MM.1S (cell line): ENCODE measurements around the gene SIM1.

Experiments used
- DNase-seq: peaks from one replicate; pipeline ENCODE4 v3.0.0-alpha.2; 2015
- H2AFZ ChIP-seq: fragments of 300-600 bp; sonication (generic); 2 replicates; pipeline ENCODE4 v1.6.0; 2016; ENCODE audit warnings: antibody characterized with exemption, low read length
- H3F3A ChIP-seq: fragments of 300-600 bp; sonication (generic); 2 replicates; pipeline ENCODE4 v1.6.1; 2016; ENCODE audit warnings: mild to moderate bottlenecking, antibody characterized with exemption, low read length, moderate library complexity, mixed read lengths; ENCODE audit not compliant: insufficient read depth
- H3K27ac ChIP-seq: fragments of 300-600 bp; sonication (generic); 2 replicates; pipeline ENCODE4 v1.5.1; 2016; ENCODE audit warnings: mild to moderate bottlenecking, low read length
- H3K27me3 ChIP-seq: fragments of 300-600 bp; sonication (generic); replicated peaks from 2 replicates; pipeline ENCODE4 v1.6.0; 2016; ENCODE audit warnings: low read length; ENCODE audit not compliant: insufficient read depth
- H3K36me3 ChIP-seq: fragments of 300-600 bp; sonication (generic); replicated peaks from 2 replicates; pipeline ENCODE4 v1.6.1; 2016; ENCODE audit warnings: mild to moderate bottlenecking, low read length, mixed read lengths; ENCODE audit not compliant: insufficient read depth
- H3K4me1 ChIP-seq: fragments of 300-600 bp; sonication (generic); 2 replicates; pipeline ENCODE4 v1.6.1; 2016; ENCODE audit warnings: low read length, mixed read lengths
- H3K4me2 ChIP-seq: fragments of 300-600 bp; sonication (generic); 2 replicates; pipeline ENCODE4 v1.6.0; 2016; ENCODE audit warnings: low read depth, low read length
- H3K4me3 ChIP-seq: fragments of 300-600 bp; sonication (generic); 2 replicates; pipeline ENCODE4 v1.5.1; 2016; ENCODE audit warnings: low read length, mixed read lengths
- H3K79me2 ChIP-seq: fragments of 300-600 bp; sonication (generic); 2 replicates; pipeline ENCODE4 v1.6.1; 2016; ENCODE audit warnings: mixed run types, low read length, mixed read lengths
- H3K9ac ChIP-seq: fragments of 300-600 bp; sonication (generic); 2 replicates; pipeline ENCODE4 v1.6.1; 2016; ENCODE audit warnings: low read length, mixed read lengths
- H3K9me2 ChIP-seq: fragments of 300-600 bp; sonication (generic); replicated peaks from 2 replicates; pipeline ENCODE4 v1.6.1; 2016; ENCODE audit warnings: mild to moderate bottlenecking, low read length, mixed read lengths; ENCODE audit not compliant: insufficient read depth
- H3K9me3 ChIP-seq: fragments of 300-600 bp; sonication (generic); replicated peaks from 2 replicates; pipeline ENCODE4 v1.6.1; 2016; ENCODE audit warnings: mild to moderate bottlenecking, low read length, mixed read lengths; ENCODE audit not compliant: insufficient read depth
- H4K20me1 ChIP-seq: fragments of 300-600 bp; sonication (generic); 2 replicates; pipeline ENCODE4 v1.6.1; 2016; ENCODE audit warnings: mild to moderate bottlenecking, low read length, moderate library complexity, mixed read lengths; ENCODE audit not compliant: insufficient read depth
- EZH2 ChIP-seq: fragments of 300-600 bp; sonication (generic); optimal IDR thresholded peaks from 2 replicates; pipeline ENCODE3; 2017; ENCODE audit warnings: low read depth, mild to moderate bottlenecking, antibody characterized with exemption, low read length, mixed read lengths
- EZH2phosphoT487 ChIP-seq: fragments of 300-600 bp; sonication (generic); IDR thresholded peaks from 2 replicates; pipeline ENCODE4 v1.6.1; 2018; ENCODE audit warnings: antibody characterized with exemption, low read length
- TF ChIP-seq, protein P1 (sequence below): fragments of 300-600 bp; sonication (generic); IDR thresholded peaks from 2 replicates; pipeline ENCODE4 v1.5.1; 2016; ENCODE audit warnings: antibody characterized with exemption, low read length, mixed read lengths

The SIM1 gene

DNA sequence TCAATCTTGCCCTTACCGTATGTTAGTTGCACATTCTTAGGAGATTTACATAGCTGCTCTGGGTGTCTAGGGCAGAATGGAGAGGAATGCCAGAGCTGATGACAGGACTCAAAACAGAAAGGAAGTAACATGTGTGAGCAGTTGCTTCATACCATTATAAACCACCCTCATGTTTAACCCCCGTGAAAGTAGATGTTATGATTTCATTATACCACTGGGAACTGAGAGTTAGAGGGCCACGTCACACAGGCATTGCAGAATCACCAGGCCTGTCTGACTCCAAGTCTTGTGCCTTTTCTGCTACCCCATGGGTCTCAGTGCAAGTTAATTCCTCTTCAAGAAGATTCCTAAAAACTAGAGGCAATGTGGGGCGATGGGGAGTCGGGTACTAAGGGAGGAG lies 23.5 kb upstream of the SIM1 start:
- H3K79me2 ChIP-seq: no peaks in the 10 kb centered on the region
- H3F3A ChIP-seq: no peaks in the 10 kb centered on the region
- no peaks in the 10 kb centered on the region for H3K9me3 ChIP-seq
- no peaks in the 10 kb centered on the region for H4K20me1 ChIP-seq
- H3K9ac ChIP-seq: no peak overlapping the region
- H3K27me3 ChIP-seq: no peaks in the 10 kb centered on the region
- H2AFZ ChIP-seq: no peak overlapping the region
- no peak for DNase-seq
- no peaks in the 10 kb centered on the region for H3K36me3 ChIP-seq
- TF ChIP-seq, protein P1, sequence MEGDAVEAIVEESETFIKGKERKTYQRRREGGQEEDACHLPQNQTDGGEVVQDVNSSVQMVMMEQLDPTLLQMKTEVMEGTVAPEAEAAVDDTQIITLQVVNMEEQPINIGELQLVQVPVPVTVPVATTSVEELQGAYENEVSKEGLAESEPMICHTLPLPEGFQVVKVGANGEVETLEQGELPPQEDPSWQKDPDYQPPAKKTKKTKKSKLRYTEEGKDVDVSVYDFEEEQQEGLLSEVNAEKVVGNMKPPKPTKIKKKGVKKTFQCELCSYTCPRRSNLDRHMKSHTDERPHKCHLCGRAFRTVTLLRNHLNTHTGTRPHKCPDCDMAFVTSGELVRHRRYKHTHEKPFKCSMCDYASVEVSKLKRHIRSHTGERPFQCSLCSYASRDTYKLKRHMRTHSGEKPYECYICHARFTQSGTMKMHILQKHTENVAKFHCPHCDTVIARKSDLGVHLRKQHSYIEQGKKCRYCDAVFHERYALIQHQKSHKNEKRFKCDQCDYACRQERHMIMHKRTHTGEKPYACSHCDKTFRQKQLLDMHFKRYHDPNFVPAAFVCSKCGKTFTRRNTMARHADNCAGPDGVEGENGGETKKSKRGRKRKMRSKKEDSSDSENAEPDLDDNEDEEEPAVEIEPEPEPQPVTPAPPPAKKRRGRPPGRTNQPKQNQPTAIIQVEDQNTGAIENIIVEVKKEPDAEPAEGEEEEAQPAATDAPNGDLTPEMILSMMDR: no peak
- no peak for TF ChIP-seq EZH2
- TF ChIP-seq EZH2phosphoT487: no peak
- no peak overlapping the region for H3K4me2 ChIP-seq
- no peak overlapping the region for H3K4me3 ChIP-seq
- no peaks in the 10 kb centered on the region for H3K4me1 ChIP-seq
- H3K27ac ChIP-seq: no peak overlapping the region
- no peaks in the 10 kb centered on the region for H3K9me2 ChIP-seq

DNA sequence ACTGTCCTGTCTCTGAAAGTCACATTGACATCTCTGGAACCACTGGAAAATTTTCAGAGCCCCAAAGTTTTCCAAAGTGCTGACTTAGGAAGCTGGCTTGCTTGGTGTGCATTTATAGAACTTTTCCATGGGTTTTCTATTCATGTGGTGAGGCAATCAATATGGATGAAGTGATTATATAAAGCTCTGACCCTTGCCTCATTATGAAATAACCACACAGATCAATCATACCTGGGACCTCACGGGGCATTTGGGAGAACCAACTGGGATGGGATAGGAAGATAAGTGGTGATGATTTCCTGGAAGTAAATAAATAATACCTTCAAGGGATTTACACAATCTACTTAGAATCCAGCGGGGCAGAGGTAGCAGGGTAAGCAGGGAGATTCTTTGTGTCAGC lies 22.9 kb upstream of the SIM1 start:
- no peak overlapping the region for H3K4me2 ChIP-seq
- H3K36me3 ChIP-seq: no peaks in the 10 kb centered on the region
- H3K27me3 ChIP-seq: no peaks in the 10 kb centered on the region
- no peak overlapping the region for H3K9ac ChIP-seq
- no peak overlapping the region for H3K27ac ChIP-seq
- no peaks in the 10 kb centered on the region for H4K20me1 ChIP-seq
- H3K79me2 ChIP-seq: no peaks in the 10 kb centered on the region
- no peak for TF ChIP-seq EZH2
- TF ChIP-seq, protein P1: no peak
- TF ChIP-seq EZH2phosphoT487: no peak
- no peak overlapping the region for H2AFZ ChIP-seq
- DNase-seq: no peak
- H3K4me1 ChIP-seq: no peaks in the 10 kb centered on the region
- H3K9me3 ChIP-seq: no peaks in the 10 kb centered on the region
- H3K9me2 ChIP-seq: no peaks in the 10 kb centered on the region
- no peak overlapping the region for H3K4me3 ChIP-seq
- no peaks in the 10 kb centered on the region for H3F3A ChIP-seq

DNA sequence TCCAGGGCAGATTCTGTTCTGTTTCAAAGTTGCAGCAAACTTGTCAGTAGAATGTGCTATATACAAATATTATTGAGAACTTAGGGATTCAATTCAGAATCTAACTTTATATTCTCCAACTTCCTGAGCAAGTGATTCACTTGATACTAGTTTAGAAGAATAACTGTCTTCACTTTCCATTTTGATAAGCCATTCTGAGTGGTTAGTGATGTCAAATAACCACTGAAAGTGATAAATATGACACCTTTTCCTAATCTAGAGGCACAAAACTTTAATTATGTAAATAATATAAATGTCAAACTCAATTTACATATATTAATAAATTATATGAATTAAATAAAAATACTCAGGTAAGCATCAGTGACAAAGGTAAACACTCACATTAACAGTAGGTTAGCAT lies 20.5 kb upstream of the SIM1 start:
- Histone ChIP-seq H3F3A (no peaks in the 10 kb centered on the region), H3K27ac (no peak overlapping the region), H2AFZ (no peak overlapping the region), H3K79me2 (no peaks in the 10 kb centered on the region), H3K9ac (no peak overlapping the region), H3K4me3 (no peak overlapping the region), H3K9me2 (no peaks in the 10 kb centered on the region), H3K4me1 (no peaks in the 10 kb centered on the region), H3K27me3 (no peaks in the 10 kb centered on the region), H3K36me3 (no peaks in the 10 kb centered on the region), H4K20me1 (no peaks in the 10 kb centered on the region), H3K4me2 (no peak overlapping the region), H3K9me3 (no peaks in the 10 kb centered on the region)
- no peak for TF ChIP-seq EZH2phosphoT487
- TF ChIP-seq, protein P1: no peak
- no peak for TF ChIP-seq EZH2
- no peak for DNase-seq
